Fibroblast of villous mesenchyme (primary cell): ENCODE measurements around the gene CSRP1. TPM values are rescaled to one million over a fixed set of nuclear protein-coding genes. Genes with fewer than 3 reads are reported as not detected.

Experiments used
- DNase-seq: peaks from one replicate; pipeline ENCODE4 v3.0.0-alpha.2; 2010; ENCODE audit warnings: low read depth
- H3K4me3 ChIP-seq: 2 replicates; pipeline ENCODE4 v1.5.1; 2011; ENCODE audit warnings: low read depth, mild to moderate bottlenecking, low read length
- total RNA-seq: library from RNA; depleted of rRNA; stranded (reverse); fragments of >200 nt; gene quantifications from 2 replicates; pipeline ENCODE4 v1.2.3, GENCODE V29; 2012
- TF ChIP-seq, protein P1 (sequence below): IDR thresholded peaks from 2 replicates; pipeline ENCODE4 v1.5.1; 2012; ENCODE audit warnings: low read depth, mild to moderate bottlenecking, low read length; ENCODE audit not compliant: insufficient read depth

The CSRP1 gene
- total RNA-seq, 1 donor: 931 TPM

DNA sequence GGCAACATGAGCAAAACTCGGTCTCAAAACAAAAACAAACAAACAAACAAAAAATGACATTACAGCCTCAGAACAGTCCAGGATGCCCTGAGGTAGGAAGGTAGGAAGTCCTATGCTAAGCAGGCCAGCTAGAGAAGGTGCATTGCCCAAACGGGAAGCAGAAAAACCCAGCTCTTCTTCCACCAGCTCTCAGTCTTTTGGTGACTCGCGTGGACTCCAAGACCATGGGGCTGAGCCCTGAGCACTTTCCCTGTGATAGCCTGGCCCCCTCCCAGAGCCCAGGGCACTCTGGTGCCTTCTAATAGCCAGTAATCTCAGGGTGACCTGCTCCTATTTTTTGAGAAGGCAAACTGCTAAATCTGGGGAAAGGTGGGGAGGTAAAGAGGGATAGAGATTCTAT lies 54.1 kb downstream of the CSRP1 start:
- DNase-seq: no peak
- TF ChIP-seq, protein P1, sequence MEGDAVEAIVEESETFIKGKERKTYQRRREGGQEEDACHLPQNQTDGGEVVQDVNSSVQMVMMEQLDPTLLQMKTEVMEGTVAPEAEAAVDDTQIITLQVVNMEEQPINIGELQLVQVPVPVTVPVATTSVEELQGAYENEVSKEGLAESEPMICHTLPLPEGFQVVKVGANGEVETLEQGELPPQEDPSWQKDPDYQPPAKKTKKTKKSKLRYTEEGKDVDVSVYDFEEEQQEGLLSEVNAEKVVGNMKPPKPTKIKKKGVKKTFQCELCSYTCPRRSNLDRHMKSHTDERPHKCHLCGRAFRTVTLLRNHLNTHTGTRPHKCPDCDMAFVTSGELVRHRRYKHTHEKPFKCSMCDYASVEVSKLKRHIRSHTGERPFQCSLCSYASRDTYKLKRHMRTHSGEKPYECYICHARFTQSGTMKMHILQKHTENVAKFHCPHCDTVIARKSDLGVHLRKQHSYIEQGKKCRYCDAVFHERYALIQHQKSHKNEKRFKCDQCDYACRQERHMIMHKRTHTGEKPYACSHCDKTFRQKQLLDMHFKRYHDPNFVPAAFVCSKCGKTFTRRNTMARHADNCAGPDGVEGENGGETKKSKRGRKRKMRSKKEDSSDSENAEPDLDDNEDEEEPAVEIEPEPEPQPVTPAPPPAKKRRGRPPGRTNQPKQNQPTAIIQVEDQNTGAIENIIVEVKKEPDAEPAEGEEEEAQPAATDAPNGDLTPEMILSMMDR: no peak
- H3K4me3 ChIP-seq: no peak overlapping the region

DNA sequence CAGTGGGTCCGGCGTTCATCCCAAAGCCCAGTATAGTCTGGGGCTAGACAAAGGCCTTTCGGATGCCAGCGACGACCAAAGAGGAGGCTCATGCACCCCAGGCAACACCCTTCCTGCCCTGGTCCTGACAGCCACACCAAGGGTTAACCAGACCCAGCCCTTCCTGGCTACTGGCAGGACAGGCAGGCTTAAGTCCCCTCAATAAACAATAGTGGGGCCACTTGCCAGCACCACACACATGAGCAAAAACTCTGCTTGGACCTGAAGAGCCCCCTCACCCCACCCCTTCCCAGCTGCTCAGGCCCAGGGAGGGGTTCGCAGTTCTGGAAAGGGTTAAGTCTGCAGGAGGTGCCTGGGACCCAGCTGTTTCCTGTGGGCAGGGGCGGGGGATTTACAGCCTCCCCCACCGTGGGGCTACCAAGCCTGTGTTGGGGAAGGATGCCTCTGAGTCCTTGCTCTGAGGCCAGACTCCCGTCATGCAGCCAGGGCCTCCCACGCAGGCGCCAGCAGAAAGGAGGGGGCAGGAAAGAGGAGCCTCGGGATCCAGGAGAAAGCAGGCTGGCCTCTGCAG lies 56.1 kb downstream of the CSRP1 start:
- no peak overlapping the region for H3K4me3 ChIP-seq
- DNase-seq: peak; percentile 84
- TF ChIP-seq, protein P1: no peak

- no peak for DNase-seq
- TF ChIP-seq, protein P1: no peak
- no peak overlapping the region for H3K4me3 ChIP-seq
These were observed 57.9 kb downstream of the CSRP1 start for GRCh38 chr1:201448990-201449389.

DNA sequence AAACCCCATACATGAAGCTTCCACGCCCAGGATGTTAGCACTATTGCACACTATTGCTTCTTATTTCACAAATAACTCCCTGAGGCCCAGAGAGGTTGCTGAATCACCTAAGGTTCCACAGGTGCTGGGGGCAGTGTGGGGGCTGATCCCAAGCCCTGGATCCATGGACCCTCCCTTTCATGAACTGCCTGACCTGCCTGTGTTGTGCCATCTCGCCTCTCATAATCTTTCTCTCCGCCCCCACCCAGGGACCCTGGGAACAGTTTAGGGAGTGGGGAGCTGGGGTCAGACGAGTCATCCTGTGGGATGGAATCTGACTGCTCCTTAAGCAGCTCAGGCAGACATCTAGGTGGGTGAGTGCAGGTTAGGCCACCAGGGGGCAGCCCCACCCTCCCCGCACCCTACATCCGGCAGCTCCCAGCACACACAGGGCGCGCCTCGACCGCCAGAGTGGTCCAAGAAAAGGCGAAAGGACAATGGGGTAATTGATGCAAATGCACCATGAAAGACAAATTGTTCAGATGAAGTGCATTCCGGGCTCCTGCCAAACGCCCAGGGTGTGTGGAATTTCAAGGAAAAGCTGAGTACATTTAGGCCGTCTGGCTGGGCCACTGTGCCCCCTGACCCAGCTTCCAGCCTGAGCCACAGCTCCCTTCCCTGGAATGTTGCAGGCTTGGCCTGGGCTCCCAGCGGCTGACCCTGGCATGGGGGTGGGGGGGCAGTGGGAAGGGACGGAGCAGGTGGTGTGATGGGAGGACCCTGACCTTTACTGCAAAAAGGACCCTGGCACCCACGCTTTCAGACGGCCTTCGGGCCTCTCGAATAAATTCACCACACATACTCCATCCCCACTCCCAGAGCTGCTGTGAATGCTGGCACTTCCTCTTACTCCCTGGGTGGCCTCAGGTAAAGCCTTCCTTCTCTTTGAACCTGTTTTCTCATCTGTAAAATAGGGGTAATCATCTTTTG lies 58.7 kb downstream of the CSRP1 start:
- DNase-seq: peak; percentile 80
- TF ChIP-seq, protein P1: peak; percentile 92
- no peak overlapping the region for H3K4me3 ChIP-seq

GRCh38 chr1:201445310-201445709 lies 61.6 kb downstream of the CSRP1 start:
- TF ChIP-seq, protein P1: no peak
- no peak overlapping the region for H3K4me3 ChIP-seq
- no peak for DNase-seq

DNA sequence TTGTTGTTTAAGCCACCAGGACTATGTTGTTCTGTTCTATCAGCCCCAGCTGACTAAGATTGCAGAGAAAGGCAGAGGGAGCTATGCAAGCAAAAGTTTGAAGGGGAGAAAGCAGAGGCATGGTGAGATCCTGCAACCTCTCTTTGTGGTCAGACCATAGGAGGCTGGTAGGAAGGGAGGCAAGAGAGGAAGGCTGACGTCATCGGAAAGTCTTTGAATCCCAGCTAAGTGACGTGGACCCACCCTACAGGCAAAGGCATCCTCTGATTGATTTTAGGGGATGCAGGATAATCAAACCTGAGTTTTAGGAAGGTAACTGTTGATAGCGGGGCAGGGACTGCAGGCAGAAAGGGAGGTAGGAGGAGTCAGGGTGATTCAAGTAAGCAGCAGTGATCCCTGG lies 62.1 kb downstream of the CSRP1 start:
- DNase-seq: peak; percentile 29
- no peak overlapping the region for H3K4me3 ChIP-seq
- TF ChIP-seq, protein P1: no peak

- TF ChIP-seq, protein P1: no peak
- no peak for DNase-seq
- H3K4me3 ChIP-seq: no peak overlapping the region
These were observed 63.2 kb downstream of the CSRP1 start for GRCh38 chr1:201443747-201444146.
